Skin epidermis (tissue), 12 donors: Measurements from ENCODE around the gene CCNH.

Experiments used
- H3K27ac ChIP-seq, 21 experiments: fragments of 200-600 bp; sonication (generic) in 11 of 21; one replicate each; pipeline ENCODE4 v1.5.0; 2020; ENCODE audit warnings: mild to moderate bottlenecking in 3 of 21, inconsistent platforms in 2 of 21, moderate library complexity in 2 of 21
- H3K4me3 ChIP-seq, 7 experiments: fragments of 200-600 bp; sonication (generic) in 2 of 7; one replicate each; pipeline ENCODE4 v1.5.0; 2020; ENCODE audit warnings: inconsistent platforms in 2 of 7, mild to moderate bottlenecking in 2 of 7, moderate library complexity in 1 of 7

CCNH gene

DNA sequence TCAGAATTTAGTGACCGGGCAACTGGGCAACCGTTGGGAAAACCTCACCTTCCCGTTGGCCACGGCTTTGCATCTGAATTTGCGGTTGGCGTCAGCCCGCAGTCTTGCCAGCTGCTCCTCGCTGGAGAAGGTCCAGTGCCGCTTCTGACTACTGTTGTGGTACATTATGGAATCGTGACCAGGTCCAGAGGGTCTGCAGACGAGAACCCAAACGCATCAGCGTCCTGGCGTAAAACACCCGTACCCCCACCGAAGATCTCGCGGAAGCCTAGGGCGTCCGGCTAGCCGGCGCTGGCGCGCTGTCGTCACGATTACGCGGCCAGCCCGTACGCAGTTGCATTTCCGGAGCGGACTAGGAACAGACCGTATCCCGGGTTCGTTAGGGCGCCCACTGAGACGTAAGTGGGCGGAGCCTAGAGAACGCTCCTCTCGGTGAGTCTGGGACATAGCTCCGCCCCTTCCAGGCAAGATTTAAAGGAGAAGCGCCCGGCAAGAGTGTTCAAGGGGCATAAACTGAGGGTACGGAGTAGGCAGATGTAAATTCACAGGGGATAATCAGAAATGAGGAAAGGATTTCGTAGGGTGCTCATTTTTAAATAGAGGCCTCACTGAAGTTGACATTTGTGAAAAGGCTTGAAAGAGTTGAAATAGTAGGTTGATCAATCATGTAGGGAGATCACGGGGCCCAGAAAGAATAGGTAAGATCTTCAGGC, at the start of gene CCNH:
Gene CCNH (minus strand): TSS at position 301 of the 713 bp plus-strand sequence. CDS start 136 bp downstream, at position 165.
- Histone ChIP-seq H3K27ac (peak within 1 kb of the TSS; percentile 73 to 99 (median 92)), H3K4me3 (peak within 1 kb of the TSS; percentile 76 to 97 (median 84))

DNA sequence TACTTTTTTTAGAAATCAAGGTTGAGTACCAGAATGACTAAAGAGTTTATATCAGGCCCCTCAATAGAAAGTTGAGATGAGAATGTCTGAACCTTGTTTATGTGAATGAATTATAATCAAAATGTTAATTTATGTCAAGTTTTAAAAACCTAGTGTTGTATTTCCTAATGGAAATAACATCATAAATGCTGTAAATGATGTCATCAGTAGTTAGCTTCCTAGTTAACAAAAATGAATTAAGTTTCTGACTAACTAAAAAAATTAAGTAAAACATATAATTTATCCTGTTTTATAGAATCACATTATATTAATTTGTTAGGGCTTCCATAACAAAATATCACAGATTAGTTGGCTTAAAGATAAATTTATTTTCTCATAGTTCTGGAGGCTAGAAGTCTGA, 45.0 kb upstream of the CCNH start:
- Histone ChIP-seq H3K4me3 (no peak overlapping the region), H3K27ac (no peak overlapping the region)

DNA sequence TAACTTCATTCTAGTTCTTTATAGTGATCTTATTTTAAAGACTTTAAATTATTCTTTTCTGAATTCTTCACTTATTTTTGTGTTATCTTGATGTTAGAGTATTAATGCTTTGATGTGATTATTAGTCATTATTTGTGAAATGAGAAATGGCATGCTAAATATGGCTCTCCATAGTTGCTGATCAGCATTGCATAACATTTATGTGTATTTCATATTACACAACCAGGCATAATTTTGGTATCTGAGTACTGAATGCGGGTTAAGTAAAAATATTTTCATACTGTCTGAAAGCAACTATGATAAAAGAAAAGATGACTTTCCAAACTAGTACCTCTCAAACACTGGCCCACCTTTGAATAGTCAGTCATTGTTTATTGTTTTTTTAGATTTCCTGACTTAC, 41.1 kb upstream of the CCNH start:
- Histone ChIP-seq H3K4me3 (no peak overlapping the region), H3K27ac (no peak overlapping the region)

GRCh38 chr5:87452837-87453236, 40.1 kb upstream of the CCNH start:
- no peak overlapping the region for H3K27ac ChIP-seq
- H3K4me3 ChIP-seq: no peak overlapping the region

DNA sequence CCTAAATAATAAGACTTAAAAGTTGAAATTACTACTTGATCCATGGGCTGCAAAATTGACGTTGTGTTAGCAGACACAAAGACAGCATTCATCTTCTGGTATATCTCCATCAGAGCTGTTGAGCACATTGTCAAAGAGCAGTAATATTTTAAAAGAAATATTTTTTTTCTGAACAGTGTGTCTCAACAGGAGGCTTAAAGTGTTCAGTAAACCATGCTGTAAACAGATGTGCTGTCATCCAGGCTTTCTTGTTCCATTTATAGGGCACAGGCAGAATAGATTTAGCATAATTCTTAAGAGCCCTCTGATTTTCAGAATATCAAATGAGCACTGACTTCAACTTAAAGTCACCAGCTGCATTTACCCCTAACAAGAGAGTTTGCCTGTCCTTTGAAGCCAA, 29.7 kb upstream of the CCNH start:
- Histone ChIP-seq H3K27ac (no peak overlapping the region), H3K4me3 (no peak overlapping the region)

DNA sequence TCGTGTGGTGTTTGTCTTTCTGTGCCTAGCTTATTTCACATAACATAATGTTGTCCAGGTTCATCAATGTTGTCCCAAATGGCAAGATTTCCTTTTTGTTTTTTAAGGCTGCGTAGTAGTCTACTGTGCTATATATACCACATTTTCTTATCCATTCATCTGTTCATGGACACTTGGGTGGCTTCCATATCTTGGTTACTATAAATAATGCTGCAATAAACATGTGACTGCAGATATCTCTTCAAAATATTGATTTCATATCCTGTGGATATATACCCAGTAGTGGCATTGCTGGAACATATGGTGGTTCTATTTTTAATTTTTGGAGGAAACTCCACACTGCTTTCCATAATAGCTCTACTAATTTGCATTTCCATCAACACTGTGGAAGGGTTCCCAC, 25.5 kb upstream of the CCNH start:
- no peak overlapping the region for H3K4me3 ChIP-seq
- H3K27ac ChIP-seq: no peak overlapping the region

DNA sequence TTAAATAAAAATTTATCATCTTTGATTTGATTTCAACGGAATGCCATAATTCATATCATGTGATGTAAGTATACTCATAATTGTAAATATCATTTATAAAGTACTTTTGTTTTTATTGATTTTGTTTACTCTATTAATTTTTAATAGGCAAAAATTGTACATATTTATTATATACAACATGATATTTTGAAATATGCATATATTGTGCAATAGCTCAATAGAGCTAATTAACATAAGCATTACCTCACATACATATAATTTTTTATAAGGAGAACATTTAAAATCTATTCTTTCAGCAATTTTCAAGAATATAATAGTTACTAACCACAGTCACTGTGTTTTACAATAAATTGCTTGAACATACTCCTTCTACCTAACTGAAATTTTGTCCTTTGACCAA, 25.0 kb upstream of the CCNH start:
- Histone ChIP-seq H3K4me3 (no peak overlapping the region), H3K27ac (no peak overlapping the region)

DNA sequence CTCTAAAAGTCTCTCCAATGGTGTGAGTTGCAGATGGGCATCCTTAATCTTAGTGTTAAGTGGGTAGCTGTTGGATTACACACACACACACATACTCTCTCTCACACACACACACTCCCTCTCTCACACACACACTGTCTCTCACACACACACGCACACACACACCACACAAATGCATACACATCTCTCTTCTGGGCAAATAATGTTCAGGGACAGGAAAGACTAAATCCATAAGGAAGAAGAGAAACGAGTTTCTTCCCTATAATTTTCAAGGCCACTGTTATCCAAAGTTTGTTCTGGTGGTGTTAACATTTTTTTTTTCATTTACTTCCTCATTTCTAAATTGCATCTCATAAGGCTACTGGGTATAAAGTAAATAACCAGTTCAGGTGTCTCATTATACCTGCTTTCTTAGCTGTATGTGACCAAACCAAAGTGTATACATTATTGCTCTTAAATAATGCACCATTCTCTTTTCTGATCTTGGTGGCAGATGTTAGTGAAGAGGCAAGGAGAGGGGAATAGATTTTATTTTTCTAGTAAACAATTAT, 22.5 kb upstream of the CCNH start:
- Histone ChIP-seq H3K4me3 (no peak overlapping the region), H3K27ac (no peak overlapping the region)

- H3K4me3 ChIP-seq: no peak overlapping the region
- no peak overlapping the region for H3K27ac ChIP-seq
Measured at GRCh38 chr5:87434461-87434860, 21.7 kb upstream of the CCNH start.

GRCh38 chr5:87433945-87434344, 21.2 kb upstream of the CCNH start:
- no peak overlapping the region for H3K4me3 ChIP-seq
- no peak overlapping the region for H3K27ac ChIP-seq

GRCh38 chr5:87432460-87432859, 19.7 kb upstream of the CCNH start:
- Histone ChIP-seq H3K27ac (no peak overlapping the region), H3K4me3 (no peak overlapping the region)

DNA sequence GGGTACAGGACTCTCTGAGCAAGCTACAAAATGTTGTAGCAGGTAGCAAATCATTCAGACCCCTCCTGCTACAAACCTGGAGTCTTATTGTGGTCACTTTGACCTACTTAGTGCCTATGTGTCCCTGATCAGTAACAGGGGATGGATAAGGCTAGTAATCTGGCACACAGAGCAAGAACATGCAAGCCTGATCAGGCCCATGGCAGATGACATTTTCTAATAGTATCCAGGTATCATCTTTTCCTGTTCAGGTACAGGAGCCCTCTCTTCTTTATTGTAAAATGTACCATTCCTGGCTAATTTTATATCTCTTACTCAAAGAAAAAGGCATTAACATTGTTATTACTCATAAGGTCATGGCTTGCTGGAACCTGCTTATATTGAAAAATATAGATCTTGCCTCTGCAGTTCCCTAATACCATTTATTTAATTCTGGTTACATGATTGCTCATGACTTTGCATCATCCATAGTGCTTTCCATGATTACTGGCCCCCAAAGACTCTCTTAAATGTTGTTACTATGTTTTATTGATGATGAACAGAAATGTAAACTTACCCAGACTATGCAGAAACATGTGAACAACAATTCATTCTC, 18.2 kb upstream of the CCNH start:
- no peak overlapping the region for H3K4me3 ChIP-seq
- no peak overlapping the region for H3K27ac ChIP-seq

GRCh38 chr5:87423755-87424154, 11.0 kb upstream of the CCNH start:
- Histone ChIP-seq H3K4me3 (no peak overlapping the region), H3K27ac (no peak overlapping the region)

- Histone ChIP-seq H3K27ac (no peak overlapping the region), H3K4me3 (no peak overlapping the region)
Measured at GRCh38 chr5:87421307-87421706, 8.6 kb upstream of the CCNH start.

DNA sequence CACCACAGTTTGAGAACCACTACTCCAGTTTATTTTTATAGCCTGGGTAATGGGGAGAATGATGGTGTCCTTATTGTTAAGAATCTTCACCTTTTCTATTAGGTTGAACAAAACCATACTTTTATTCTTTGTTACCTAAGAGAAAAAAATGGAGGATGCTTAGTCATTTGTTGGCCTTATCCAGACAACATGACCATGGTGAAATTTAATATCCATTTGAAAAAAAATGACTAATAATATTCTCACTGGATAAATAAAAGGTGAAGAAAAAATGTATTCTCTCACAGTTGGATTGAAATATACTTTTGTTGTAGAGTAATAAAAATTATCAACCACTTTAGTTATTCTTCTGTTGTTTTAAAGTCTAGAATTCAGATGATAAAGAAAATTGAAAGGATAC, 5.8 kb upstream of the CCNH start:
- Histone ChIP-seq H3K27ac (no peak overlapping the region), H3K4me3 (no peak overlapping the region)

GRCh38 chr5:87413343-87413645, 564 bp upstream of the CCNH start:
- H3K4me3 ChIP-seq: peak overlapping the region; percentile 76 to 97 (median 84)
- H3K27ac ChIP-seq: peak overlapping the region in 20 of 21 experiments; percentile 15 to 99 (median 92)

DNA sequence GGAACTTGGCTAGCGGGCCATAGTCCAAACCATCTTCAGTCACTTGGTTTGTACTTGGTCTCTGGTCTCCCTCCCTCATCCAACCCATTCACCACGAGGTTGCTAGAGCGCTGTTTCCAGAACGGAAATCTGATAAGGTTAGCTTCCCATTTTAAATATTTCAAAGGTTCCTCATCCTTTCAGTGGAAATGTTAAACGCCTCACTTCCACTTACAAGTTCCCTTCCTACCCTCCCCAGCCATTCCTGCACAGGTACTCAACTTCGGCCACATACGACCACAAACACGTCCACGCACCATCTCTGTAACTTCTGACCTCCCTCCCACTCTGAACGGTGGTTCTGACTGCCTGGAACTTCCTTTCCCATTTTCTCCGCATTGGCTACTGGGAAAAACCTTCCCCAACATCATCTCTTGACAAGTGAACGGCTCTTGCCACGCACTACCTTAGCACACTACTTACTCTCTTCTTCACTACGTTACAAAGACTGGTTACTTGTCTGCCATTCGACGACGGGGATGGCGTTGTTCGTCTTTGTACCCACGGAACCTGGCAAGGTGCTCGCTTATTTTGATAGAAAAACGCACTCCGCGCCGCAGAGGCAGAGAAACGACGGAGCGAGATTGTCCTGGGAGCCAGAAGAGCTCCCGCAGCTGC, 629 bp downstream of the CCNH start:
- Histone ChIP-seq H3K4me3 (peak overlapping the region; percentile 76 to 97 (median 84)), H3K27ac (peak overlapping the region; percentile 73 to 99 (median 92))

DNA sequence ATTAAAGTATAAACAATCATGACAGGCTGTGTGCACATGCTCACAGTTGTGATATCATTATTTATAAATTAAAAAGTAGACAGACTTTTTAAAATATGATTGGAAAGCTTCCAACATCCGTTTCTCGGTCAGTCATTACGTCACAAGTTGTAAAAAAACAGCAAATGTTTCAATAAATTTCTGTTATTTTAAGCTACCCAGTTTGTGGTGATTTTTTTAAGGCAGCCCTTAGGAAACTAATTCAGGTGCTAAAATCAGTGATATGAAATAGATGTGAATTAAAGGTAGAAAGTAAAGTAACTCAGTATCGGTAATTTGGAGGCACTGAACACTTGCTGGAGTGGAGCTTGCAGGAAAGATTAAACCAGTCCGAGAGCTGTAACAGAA, 1.2 kb downstream of the CCNH start:
- Histone ChIP-seq H3K27ac (peak overlapping the region in 17 of 21 experiments; percentile 83 to 99 (median 93)), H3K4me3 (peak overlapping the region; percentile 76 to 97 (median 84))

DNA sequence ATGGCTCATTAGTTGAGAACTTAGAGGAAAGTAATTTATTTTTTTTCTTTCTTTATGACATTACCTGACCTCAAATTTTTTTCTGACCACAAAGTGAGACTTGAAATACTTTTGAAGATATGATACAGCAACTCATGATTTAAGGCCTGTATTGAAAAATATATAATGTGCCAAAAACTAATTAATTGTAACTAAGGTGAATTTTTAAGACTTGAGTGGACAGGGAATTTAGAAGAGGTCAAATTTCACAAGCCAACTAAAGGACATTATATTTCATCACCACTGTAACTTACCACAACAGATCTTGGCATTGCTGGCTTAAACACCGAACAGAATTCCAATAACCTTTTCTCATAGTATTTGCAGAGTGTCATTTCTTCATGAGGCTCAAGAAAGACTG, 1.8 kb downstream of the CCNH start:
- peak overlapping the region in 3 of 21 experiments; percentile 19 to 98 (median 96) for H3K27ac ChIP-seq
- peak overlapping the region in 1 of 7 experiments; percentile 84 for H3K4me3 ChIP-seq

DNA sequence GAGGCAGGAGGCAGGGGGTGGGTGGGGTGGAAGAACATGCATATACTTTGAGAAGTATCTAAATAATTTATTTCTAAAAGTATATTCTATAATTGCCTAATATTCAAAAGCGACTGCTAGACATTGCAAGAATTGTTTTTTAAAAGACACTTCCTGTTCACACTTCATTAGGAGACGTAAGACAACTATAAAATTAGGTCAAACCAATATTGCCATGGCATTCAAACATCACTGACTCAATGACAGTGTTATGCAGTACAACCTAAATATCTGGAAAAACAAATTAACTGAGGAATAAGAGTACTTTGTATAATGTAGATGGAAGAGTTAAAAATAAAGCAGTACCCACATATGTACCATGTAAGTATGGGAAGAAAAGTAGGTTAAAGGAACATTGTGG, 4.5 kb downstream of the CCNH start:
- no peak overlapping the region for H3K4me3 ChIP-seq
- no peak overlapping the region for H3K27ac ChIP-seq
